Body of pancreas (tissue), 4 donors: ENCODE data around the gene KCNJ6.

Experiments used
- POLR2A ChIP-seq, 3 donors: fragments of 450-650 bp; IDR thresholded peaks; one replicate each; pipeline ENCODE4 v1.6.1; 2016; ENCODE audit warnings: antibody characterized with exemption in 3 of 3, mild to moderate bottlenecking in 2 of 3
- TF ChIP-seq, protein P1 (sequence below), 7 experiments: fragments of 450-650 bp in 4 of 7; fragments of 200-600 bp in 3 of 7; sonication (generic) in 3 of 7; IDR thresholded peaks; one replicate each; pipeline ENCODE4 v1.5.1; 2016 to 2019; ENCODE audit warnings: antibody characterized with exemption in 7 of 7

DNA sequence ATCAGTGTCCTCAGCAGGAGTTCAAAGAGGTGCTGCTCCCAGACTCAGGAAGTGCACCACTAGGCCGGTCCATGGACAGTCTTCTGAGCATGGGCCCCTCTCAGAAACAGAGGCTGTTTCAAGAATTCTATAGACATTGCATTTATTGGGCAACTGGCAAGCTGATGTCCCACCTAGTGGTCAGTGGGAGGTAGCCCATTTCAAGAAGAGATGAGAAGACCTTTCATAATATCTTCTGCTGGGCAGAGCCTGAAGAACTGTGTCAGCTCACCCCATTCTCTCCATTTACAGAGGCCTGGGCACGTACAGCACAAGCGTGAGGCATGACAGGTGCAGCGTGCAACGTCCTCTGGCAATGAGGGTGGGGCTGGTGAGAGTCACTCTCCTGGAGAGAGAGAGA lies 333.7 kb downstream of the KCNJ6 start:
- TF ChIP-seq, protein P1, sequence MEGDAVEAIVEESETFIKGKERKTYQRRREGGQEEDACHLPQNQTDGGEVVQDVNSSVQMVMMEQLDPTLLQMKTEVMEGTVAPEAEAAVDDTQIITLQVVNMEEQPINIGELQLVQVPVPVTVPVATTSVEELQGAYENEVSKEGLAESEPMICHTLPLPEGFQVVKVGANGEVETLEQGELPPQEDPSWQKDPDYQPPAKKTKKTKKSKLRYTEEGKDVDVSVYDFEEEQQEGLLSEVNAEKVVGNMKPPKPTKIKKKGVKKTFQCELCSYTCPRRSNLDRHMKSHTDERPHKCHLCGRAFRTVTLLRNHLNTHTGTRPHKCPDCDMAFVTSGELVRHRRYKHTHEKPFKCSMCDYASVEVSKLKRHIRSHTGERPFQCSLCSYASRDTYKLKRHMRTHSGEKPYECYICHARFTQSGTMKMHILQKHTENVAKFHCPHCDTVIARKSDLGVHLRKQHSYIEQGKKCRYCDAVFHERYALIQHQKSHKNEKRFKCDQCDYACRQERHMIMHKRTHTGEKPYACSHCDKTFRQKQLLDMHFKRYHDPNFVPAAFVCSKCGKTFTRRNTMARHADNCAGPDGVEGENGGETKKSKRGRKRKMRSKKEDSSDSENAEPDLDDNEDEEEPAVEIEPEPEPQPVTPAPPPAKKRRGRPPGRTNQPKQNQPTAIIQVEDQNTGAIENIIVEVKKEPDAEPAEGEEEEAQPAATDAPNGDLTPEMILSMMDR (IDR thresholded peaks at IDR 0.05): peak; percentile 15 to 73 (median 49)
- no peak for TF ChIP-seq POLR2A (IDR thresholded peaks at IDR 0.05)
